HFF-Myc (cell line): ENCODE measurements around the gene ENO1.
A peak's percentile ranks its signal among the peaks of the same experiment; 100 is the strongest.
"Not testable (repeated sequence)": the region's sequence is repeated elsewhere in the genome, so short reads cannot be mapped to it uniquely, and the experiment has no call there.

Source experiments
- DNase-seq: peaks from one replicate; pipeline ENCODE4 v3.0.0-alpha.2; 2011; ENCODE audit warnings: low read depth; ENCODE audit errors: extremely low read depth
- H3K4me3 ChIP-seq: replicated peaks from 2 replicates; pipeline ENCODE4 v1.5.1; 2011; ENCODE audit warnings: low read depth, mild to moderate bottlenecking, control low read depth, low read length
- CTCF ChIP-seq: IDR thresholded peaks from 2 replicates; pipeline ENCODE4 v1.5.1; 2012; ENCODE audit warnings: mild to moderate bottlenecking, low read depth, low read length, control low read depth; ENCODE audit errors: missing control alignments

ENO1 gene

GRCh38 chr1:8905582-8906191 is 27.2 kb upstream of the ENO1 start:
- H3K4me3 ChIP-seq = no peak overlapping the region
- no peak for DNase-seq
- TF ChIP-seq CTCF = no peak

- no peak overlapping the region for H3K4me3 ChIP-seq
- TF ChIP-seq CTCF = no peak
- DNase-seq = peak; percentile 97
Observed at GRCh38 chr1:8903908-8904650, 25.6 kb upstream of the ENO1 start.

- TF ChIP-seq CTCF = no peak
- DNase-seq = no peak
- no peak overlapping the region for H3K4me3 ChIP-seq
Observed at GRCh38 chr1:8903410-8903809, 24.9 kb upstream of the ENO1 start.

GRCh38 chr1:8902765-8903164 is 24.3 kb upstream of the ENO1 start:
- DNase-seq = no peak
- no peak overlapping the region for H3K4me3 ChIP-seq
- TF ChIP-seq CTCF = peak; percentile 26

- not testable (repeated sequence) for H3K4me3 ChIP-seq, DNase-seq
Observed at GRCh38 chr1:8900684-8901083, 22.2 kb upstream of the ENO1 start.

GRCh38 chr1:8899046-8899445 is 20.6 kb upstream of the ENO1 start:
- no peak for TF ChIP-seq CTCF
- DNase-seq = no peak
- no peak overlapping the region for H3K4me3 ChIP-seq

GRCh38 chr1:8898418-8898817 is 19.9 kb upstream of the ENO1 start:
- not testable (repeated sequence) for H3K4me3 ChIP-seq, DNase-seq

GRCh38 chr1:8897505-8897904 is 19.0 kb upstream of the ENO1 start:
- H3K4me3 ChIP-seq, DNase-seq: not testable (repeated sequence)

GRCh38 chr1:8896775-8897174 is 18.3 kb upstream of the ENO1 start:
- H3K4me3 ChIP-seq, DNase-seq: not testable (repeated sequence)
